ENCODE measurements around the gene MCEMP1.

DNA sequence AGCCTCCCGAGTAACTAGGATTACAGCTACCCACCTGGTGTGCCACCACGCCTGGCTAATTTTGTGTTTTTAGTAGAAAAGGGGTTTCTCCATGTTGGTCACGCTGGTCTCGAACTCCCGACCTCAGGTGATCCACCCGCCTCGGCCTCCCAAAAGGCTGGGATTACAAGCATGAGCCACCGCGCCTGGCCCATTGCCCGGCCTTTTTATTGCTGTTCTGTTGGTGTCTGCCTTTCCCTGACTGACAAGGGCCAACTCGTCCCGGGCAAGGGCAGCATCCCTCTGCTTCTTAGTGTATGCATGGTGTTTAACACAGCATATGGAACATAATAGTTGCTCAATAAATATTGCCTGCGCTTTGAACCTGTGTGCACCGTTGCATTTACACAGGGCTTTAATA lies 14.2 kb upstream of the MCEMP1 start:
- TF ChIP-seq, protein P1, sequence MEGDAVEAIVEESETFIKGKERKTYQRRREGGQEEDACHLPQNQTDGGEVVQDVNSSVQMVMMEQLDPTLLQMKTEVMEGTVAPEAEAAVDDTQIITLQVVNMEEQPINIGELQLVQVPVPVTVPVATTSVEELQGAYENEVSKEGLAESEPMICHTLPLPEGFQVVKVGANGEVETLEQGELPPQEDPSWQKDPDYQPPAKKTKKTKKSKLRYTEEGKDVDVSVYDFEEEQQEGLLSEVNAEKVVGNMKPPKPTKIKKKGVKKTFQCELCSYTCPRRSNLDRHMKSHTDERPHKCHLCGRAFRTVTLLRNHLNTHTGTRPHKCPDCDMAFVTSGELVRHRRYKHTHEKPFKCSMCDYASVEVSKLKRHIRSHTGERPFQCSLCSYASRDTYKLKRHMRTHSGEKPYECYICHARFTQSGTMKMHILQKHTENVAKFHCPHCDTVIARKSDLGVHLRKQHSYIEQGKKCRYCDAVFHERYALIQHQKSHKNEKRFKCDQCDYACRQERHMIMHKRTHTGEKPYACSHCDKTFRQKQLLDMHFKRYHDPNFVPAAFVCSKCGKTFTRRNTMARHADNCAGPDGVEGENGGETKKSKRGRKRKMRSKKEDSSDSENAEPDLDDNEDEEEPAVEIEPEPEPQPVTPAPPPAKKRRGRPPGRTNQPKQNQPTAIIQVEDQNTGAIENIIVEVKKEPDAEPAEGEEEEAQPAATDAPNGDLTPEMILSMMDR (IDR thresholded peaks at IDR 0.05): no peak
- TF ChIP-seq POLR2A (IDR thresholded peaks at IDR 0.05): no peak
- TF ChIP-seq POLR2AphosphoS5 (IDR thresholded peaks at IDR 0.05): no peak
- TF ChIP-seq EP300 (IDR thresholded peaks at IDR 0.05): no peak

Measured in sigmoid colon (tissue), 4 donors.